NCI-H2107 treated with DMSO at 0.1 percent for 48 hours (cell line): ENCODE results near the gene RAB12.

Source experiments
- DNase-seq: peaks from one replicate; lab custom pipeline; 2025; ENCODE audit not compliant: unreplicated experiment; lab: John Stamatoyannopoulos, UW

Gene RAB12

GRCh38 chr18:8681196-8681595, 72.0 kb downstream of the RAB12 start:
- DNase-seq: no peak

DNA sequence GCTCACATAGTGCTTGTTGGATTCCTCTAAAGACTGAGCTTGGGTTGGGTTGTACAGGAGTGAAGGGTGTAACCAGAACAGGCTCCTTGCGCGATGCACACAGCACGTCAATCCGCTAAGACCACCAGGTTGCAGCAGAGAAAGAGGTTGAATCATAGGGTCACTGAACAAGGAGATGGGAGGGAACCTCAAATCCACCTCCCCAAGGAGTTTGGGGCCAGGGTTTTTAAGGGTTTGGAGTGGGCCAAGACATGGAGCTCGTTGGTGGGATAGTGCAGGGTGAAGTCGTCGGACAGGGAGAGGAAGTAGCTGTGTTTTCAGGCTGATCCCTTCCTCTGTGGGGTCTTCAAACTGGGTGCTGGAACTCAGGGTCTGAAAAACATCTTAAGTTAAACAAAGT, 75.3 kb downstream of the RAB12 start:
- no peak for DNase-seq

GRCh38 chr18:8685141-8685913, 76.1 kb downstream of the RAB12 start:
- DNase-seq: no peak

DNA sequence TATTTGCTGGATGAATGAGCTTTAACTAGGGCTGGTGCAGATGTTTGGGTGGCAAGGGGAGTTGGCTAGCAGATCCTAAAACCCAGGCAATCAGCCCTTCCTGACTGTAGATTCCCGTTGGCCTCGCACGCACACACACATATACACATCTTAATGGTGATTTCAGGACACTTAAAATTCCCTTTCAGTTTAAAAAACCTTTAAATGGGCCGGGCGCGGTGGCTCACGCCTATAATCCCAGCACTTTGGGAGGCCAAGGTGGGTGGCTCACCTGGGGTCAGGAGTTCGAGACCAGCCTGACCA, 76.6 kb downstream of the RAB12 start:
- no peak for DNase-seq

DNA sequence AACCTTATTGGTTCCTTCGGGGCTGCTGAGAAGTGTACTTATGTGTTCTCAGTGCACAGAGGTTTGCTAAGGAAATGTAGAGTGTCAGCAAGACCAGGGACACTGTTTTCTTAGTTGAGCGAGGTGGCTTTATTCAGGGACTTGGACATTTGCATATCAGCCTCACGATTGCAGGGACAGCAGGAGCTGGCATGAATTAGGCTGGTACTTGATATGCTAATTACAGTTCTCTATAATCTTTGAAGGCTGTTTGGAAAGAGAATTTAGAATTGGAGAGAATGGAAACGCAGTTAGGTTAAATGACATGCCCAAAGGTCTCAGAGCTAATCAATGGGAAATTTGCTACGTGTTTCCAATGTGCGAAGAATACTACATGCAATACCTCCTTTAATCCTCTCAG, 77.4 kb downstream of the RAB12 start:
- DNase-seq: no peak

DNA sequence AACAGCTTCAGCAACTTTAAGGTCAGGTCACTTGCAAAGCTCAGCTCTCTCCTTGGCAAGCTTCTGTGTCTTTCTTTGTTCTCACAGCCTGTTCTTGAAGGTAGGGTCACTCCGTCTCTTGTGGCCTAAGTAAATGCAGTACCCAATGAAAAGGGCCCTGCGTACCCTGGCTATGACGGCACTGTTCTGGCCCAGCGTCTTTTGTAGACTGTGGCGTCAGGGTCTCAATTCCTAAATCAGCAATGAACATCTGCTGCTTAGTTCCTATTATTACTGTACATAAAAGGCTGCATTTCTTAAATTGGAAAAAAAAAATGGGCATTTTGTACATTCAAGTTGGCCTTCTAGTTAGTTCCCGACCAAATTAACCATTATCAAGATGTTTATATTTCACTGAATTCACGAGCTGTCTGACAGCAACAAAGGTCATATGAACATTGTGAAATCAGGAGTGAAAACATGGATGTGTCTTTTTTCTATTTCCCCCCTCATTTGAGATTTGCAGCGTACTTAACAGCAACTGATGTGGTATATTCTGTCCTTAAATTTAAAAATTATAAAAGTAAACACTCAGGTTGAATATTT, 79.1 kb downstream of the RAB12 start:
- DNase-seq: no peak

GRCh38 chr18:8688816-8689215, 79.6 kb downstream of the RAB12 start:
- DNase-seq: no peak
